A549 (cell line): ENCODE results near the gene RBM25. TPM values are rescaled to one million over a fixed set of nuclear protein-coding genes. Genes with fewer than 3 reads are reported as not detected.

ENCODE experiments used
- ATAC-seq, 2 experiments: fragments of 200-7000 bp in 1 of 2; fragments of >200 bp in 1 of 2; cut with Nextera tagmentation in 1 of 2; cut with Tn5 transposase in 1 of 2; 3 replicates each; pipeline versions ENCODE4 v1.8.0 to v1.9.1; 2018 to 2020; ENCODE audit warnings: mild to moderate bottlenecking in 1 of 2, moderate library complexity in 1 of 2
- CTCF ChIA-PET: fragments of 300-600 bp; sonication (Branson Sonifier 250); formaldehyde crosslinking; extraction: SDS; loops from one replicate; lab custom pipeline; 2021; ENCODE audit warnings: antibody characterized with exemption, inconsistent platforms; lab: Yijun Ruan, JAX
- POLR2A ChIA-PET: fragments of 350-600 bp; formaldehyde crosslinking; extraction: SDS; loops from one replicate; lab custom pipeline; 2021; ENCODE audit warnings: antibody characterized with exemption, inconsistent platforms; lab: Yijun Ruan, JAX
- DNase-seq, 2 experiments: peaks; one replicate each; pipeline versions ENCODE4 v3.0.0 to v3.0.0-alpha.2; 2011 to 2016; ENCODE audit warnings: low read depth in 1 of 2, low spot score in 1 of 2
- FAIRE-seq: peaks from 2 replicates; lab custom pipeline; 2011; peaks lifted over from hg19 to GRCh38; lab: Jason Lieb, UNC
- H3K27ac ChIP-seq, 2 experiments: fragments of >200 bp; sonication (Bioruptor Twin); formaldehyde crosslinking; 3 replicates each; pipeline ENCODE4 v1.5.1; 2016 to 2017
- H3K4me1 ChIP-seq: fragments of >200 bp; sonication (Bioruptor Twin); formaldehyde crosslinking; 3 replicates; pipeline ENCODE4 v1.6.1; 2016
- H3K4me2 ChIP-seq: fragments of >200 bp; sonication (Bioruptor Twin); formaldehyde crosslinking; 3 replicates; pipeline ENCODE4 v1.6.1; 2016
- H3K4me3 ChIP-seq: fragments of >200 bp; sonication (Bioruptor Twin); formaldehyde crosslinking; 3 replicates; pipeline ENCODE4 v1.5.1; 2016
- H3K9me3 ChIP-seq: fragments of >200 bp; sonication (Bioruptor Twin); formaldehyde crosslinking; 3 replicates; pipeline ENCODE4 v1.6.1; 2016
- ATOH8 ChIP-seq: fragments of 250-450 bp; sonication (Bioruptor Pico); IDR thresholded peaks from 2 replicates; pipeline ENCODE4 v1.5.0; 2020; ENCODE audit warnings: low read depth, mild to moderate bottlenecking, moderate library complexity
- CBX2 ChIP-seq: fragments of 200-600 bp; sonication (generic); IDR thresholded peaks from 2 replicates; pipeline ENCODE4 v1.6.1; 2016; ENCODE audit warnings: low read depth, mild to moderate bottlenecking, borderline replicate concordance
- CHD4 ChIP-seq: fragments of 200-600 bp; sonication (generic); IDR thresholded peaks from 2 replicates; pipeline ENCODE4 v1.6.1; 2016; ENCODE audit warnings: antibody characterized with exemption, mild to moderate bottlenecking, borderline replicate concordance
- CTCF ChIP-seq: fragments of >200 bp; sonication (Bioruptor Twin); formaldehyde crosslinking; IDR thresholded peaks from 3 replicates; pipeline ENCODE4 v1.5.1; 2016
- ELK1 ChIP-seq: fragments of 150-350 bp; IDR thresholded peaks from 2 replicates; pipeline ENCODE4 v1.6.1; 2014; ENCODE audit warnings: low read depth, mild to moderate bottlenecking, low read length
- ESRRA ChIP-seq: fragments of 150-350 bp; IDR thresholded peaks from 2 replicates; pipeline ENCODE4 v1.6.1; 2014; ENCODE audit warnings: mild to moderate bottlenecking, low read length, borderline replicate concordance
- GATA3 ChIP-seq: IDR thresholded peaks from 2 replicates; pipeline ENCODE4 v1.6.1; 2012; ENCODE audit warnings: borderline replicate concordance
- HDAC2 ChIP-seq: fragments of 200-600 bp; sonication (generic); IDR thresholded peaks from 2 replicates; pipeline ENCODE4 v1.6.1; 2016
- HMGXB4 ChIP-seq: fragments of 250-450 bp; sonication (Bioruptor Pico); IDR thresholded peaks from 2 replicates; pipeline ENCODE4 v1.5.0; 2021; ENCODE audit warnings: mild to moderate bottlenecking, moderate library complexity, borderline replicate concordance
- HOXB13 ChIP-seq: fragments of 250-450 bp; sonication (Bioruptor Pico); IDR thresholded peaks from 2 replicates; pipeline ENCODE4 v1.5.0; 2020; ENCODE audit warnings: low read depth, mild to moderate bottlenecking, moderate library complexity
- HOXB5 ChIP-seq: fragments of 250-450 bp; sonication (Bioruptor Pico); IDR thresholded peaks from 2 replicates; pipeline ENCODE4 v1.5.0; 2020; ENCODE audit warnings: mild to moderate bottlenecking, moderate library complexity
- JUNB ChIP-seq: fragments of >200 bp; sonication (Bioruptor Twin); formaldehyde crosslinking; IDR thresholded peaks from 2 replicates; pipeline ENCODE4 v1.6.1; 2016
- KDM1A ChIP-seq: fragments of 200-600 bp; sonication (generic); IDR thresholded peaks from 2 replicates; pipeline ENCODE4 v1.6.1; 2016; ENCODE audit warnings: low read depth, mild to moderate bottlenecking
- KDM5A ChIP-seq: fragments of 200-600 bp; sonication (generic); IDR thresholded peaks from 2 replicates; pipeline ENCODE4 v1.6.1; 2016; ENCODE audit warnings: antibody characterized with exemption, mild to moderate bottlenecking
- MAFK ChIP-seq: fragments of 450-650 bp; IDR thresholded peaks from 2 replicates; pipeline ENCODE4 v1.6.1; 2014; ENCODE audit not compliant: partially characterized antibody
- MAZ ChIP-seq: fragments of 150-350 bp; IDR thresholded peaks from 2 replicates; pipeline ENCODE4 v1.6.1; 2014; ENCODE audit warnings: antibody characterized with exemption, low read depth, low read length, borderline replicate concordance
- MYC ChIP-seq: IDR thresholded peaks from 2 replicates; pipeline ENCODE4 v1.6.1; 2012; ENCODE audit warnings: mild to moderate bottlenecking, inconsistent platforms, low read length, improper control_type of control experiment, borderline replicate concordance
- NPAS2 ChIP-seq: fragments of 250-450 bp; sonication (Bioruptor Pico); IDR thresholded peaks from 2 replicates; pipeline ENCODE4 v1.8.0; 2022; ENCODE audit warnings: mild to moderate bottlenecking, moderate library complexity, borderline replicate concordance
- PHF8 ChIP-seq: fragments of 200-600 bp; sonication (generic); IDR thresholded peaks from 2 replicates; pipeline ENCODE4 v1.6.1; 2016; ENCODE audit warnings: low read depth, mild to moderate bottlenecking, antibody characterized with exemption, moderate library complexity, borderline replicate concordance
- POLR2A ChIP-seq: IDR thresholded peaks from 2 replicates; pipeline ENCODE4 v1.6.1; 2012; ENCODE audit warnings: mild to moderate bottlenecking, low read length
- RAD21 ChIP-seq, 2 experiments: fragments of >200 bp in 1 of 2; sonication (Bioruptor Twin) in 1 of 2; formaldehyde crosslinking in 1 of 2; IDR thresholded peaks in 1 of 2; conservative IDR thresholded peaks in 1 of 2; 2 replicates in 1 of 2; 3 replicates in 1 of 2; pipeline ENCODE4 v1.6.1; 2012 to 2018; ENCODE audit warnings: inconsistent platforms in 1 of 2
- RARB ChIP-seq: fragments of 250-450 bp; sonication (Bioruptor Pico); IDR thresholded peaks from 2 replicates; pipeline ENCODE4 v1.8.0; 2021; ENCODE audit warnings: mild to moderate bottlenecking, moderate library complexity
- RCOR1 ChIP-seq: fragments of 150-350 bp; IDR thresholded peaks from 2 replicates; pipeline ENCODE4 v1.6.1; 2014; ENCODE audit warnings: antibody characterized with exemption, low read length, low read depth
- SMC3 ChIP-seq: fragments of >200 bp; sonication (Bioruptor Twin); formaldehyde crosslinking; IDR thresholded peaks from 3 replicates; pipeline ENCODE4 v1.6.1; 2018; ENCODE audit warnings: inconsistent platforms
- SREBF2 ChIP-seq: fragments of 450-650 bp; IDR thresholded peaks from 2 replicates; pipeline ENCODE4 v1.6.1; 2014; ENCODE audit warnings: mild to moderate bottlenecking, moderate library complexity
- TFCP2L1 ChIP-seq: fragments of 250-450 bp; sonication (Bioruptor Pico); IDR thresholded peaks from 2 replicates; pipeline ENCODE4 v1.5.0; 2021; ENCODE audit warnings: mild to moderate bottlenecking
- ZFP36 ChIP-seq: fragments of 450-650 bp; IDR thresholded peaks from 2 replicates; pipeline ENCODE4 v1.6.1; 2014; ENCODE audit warnings: borderline replicate concordance; ENCODE audit not compliant: partially characterized antibody
- ZNF302 ChIP-seq: fragments of 250-450 bp; sonication (Bioruptor Pico); IDR thresholded peaks from 2 replicates; pipeline ENCODE4 v1.9.0; 2021; ENCODE audit warnings: inconsistent platforms, mild to moderate bottlenecking, moderate library complexity
- ZSCAN20 ChIP-seq: fragments of 250-450 bp; sonication (Bioruptor Pico); IDR thresholded peaks from 2 replicates; pipeline ENCODE4 v1.8.0; 2022; ENCODE audit warnings: mild to moderate bottlenecking, moderate library complexity
- WGBS: methylation state at CpG from one replicate; pipeline ENCODE4 v1.1.6; 2017; ENCODE audit errors: missing lambda C conversion rate; 5-methylcytosine and 5-hydroxymethylcytosine counted together
- polyA plus RNA-seq, 4 experiments: library from polyadenylated mRNA; depleted of rRNA in 3 of 4; stranded (reverse); fragments of >200 nt; fragmentation: RNase III in 1 of 4; extraction: RNeasy Plus Mini Kit Qiagen cat#74134 plus additional on column Dnase treatment in 1 of 4; gene quantifications; 2 replicates in 3 of 4; 3 replicates in 1 of 4; pipeline ENCODE4 v1.2.3, GENCODE V29; 2011 to 2017

RBM25 gene
- polyA plus RNA-seq, 2 of the 4 experiments (the other 2 are of a cell fraction): 65.1 to 87.0 TPM

- TF ChIP-seq MYC: no peak
- no peak for TF ChIP-seq KDM5A
- no peak for TF ChIP-seq RCOR1
- TF ChIP-seq CHD4: no peak
- no peak for TF ChIP-seq SREBF2
- no peak for TF ChIP-seq CTCF
- no peak for TF ChIP-seq NPAS2
- TF ChIP-seq RAD21 (conservative IDR thresholded peaks at IDR 0.05 in 1 of 2, IDR thresholded peaks at IDR 0.05 in 1 of 2): no peak
- TF ChIP-seq JUNB: no peak
- TF ChIP-seq MAFK: no peak
- TF ChIP-seq ELK1: no peak
- TF ChIP-seq ZNF302 (CRISPR knock-in tag): no peak
- no peak for TF ChIP-seq HOXB13 (CRISPR knock-in tag)
- TF ChIP-seq RARB (CRISPR knock-in tag): no peak
- TF ChIP-seq HDAC2: no peak
- TF ChIP-seq ZSCAN20 (CRISPR knock-in tag): no peak
- TF ChIP-seq ATOH8 (CRISPR knock-in tag): no peak
- POLR2A ChIA-PET: no interaction called here
- FAIRE-seq (no peak), DNase-seq (no peak), ATAC-seq (no peak; a peak in 1 of 6 replicates)
- CTCF ChIA-PET: interaction anchor here (0.5 to 2.9 kb wide), 34 partner anchors 9 to 858 kb away, joined by 3 to 47 read pairs (median 6); partner anchors contain the start of genes NUMB, PSEN1 and RBM25
- 85% methylated on average over 3 of the region's 3 CpGs for WGBS
- Histone ChIP-seq H3K4me1 (no peaks in the 10 kb centered on the region), H3K27ac (no peak overlapping the region), H3K9me3 (no peaks in the 10 kb centered on the region), H3K4me3 (no peak overlapping the region), H3K4me2 (no peak overlapping the region)
Observed at GRCh38 chr14:73172500-73172899, 114.2 kb downstream of the RBM25 start.

GRCh38 chr14:73173092-73173735, 114.9 kb downstream of the RBM25 start:
- TF ChIP-seq HMGXB4 (CRISPR knock-in tag) (no peak), KDM1A (no peak), CBX2 (no peak), ZFP36 (peak; percentile 5), POLR2A (no peak), RAD21 (conservative IDR thresholded peaks at IDR 0.05 in 1 of 2, IDR thresholded peaks at IDR 0.05 in 1 of 2) (peak; percentile 82 to 85), TFCP2L1 (CRISPR knock-in tag) (no peak), HOXB5 (CRISPR knock-in tag) (no peak), ESRRA (no peak), SMC3 (peak; percentile 70; the same call in 2 of the 3 replicates), PHF8 (no peak), ZNF302 (CRISPR knock-in tag) (no peak), CTCF (peak; percentile 84), GATA3 (no peak), MAZ (no peak), MAFK (peak; percentile 20)
- H3K27ac ChIP-seq: no peak overlapping the region
- WGBS: 26% methylated on average over 3 of the region's 3 CpGs
- DNase-seq (peak; percentile 18 to 60), ATAC-seq (peak; percentile 70 to 71), FAIRE-seq (no peak)
- H3K4me2 ChIP-seq: no peak overlapping the region
- CTCF ChIA-PET: interaction anchor here (0.5 to 2.9 kb wide), 39 partner anchors 9 to 308 kb away, joined by 3 to 47 read pairs (median 5); partner anchors contain the start of genes NUMB, PSEN1 and RBM25
- POLR2A ChIA-PET: interaction anchor here (0.5 kb wide), 1 partner anchor 398 kb away, joined by 9 read pairs; no protein-coding TSS in a partner anchor
- no peaks in the 10 kb centered on the region for H3K9me3 ChIP-seq
- H3K4me1 ChIP-seq: no peaks in the 10 kb centered on the region
- H3K4me3 ChIP-seq: no peak overlapping the region
